ENCODE results near the gene KIRREL3.

The KIRREL3 gene

DNA sequence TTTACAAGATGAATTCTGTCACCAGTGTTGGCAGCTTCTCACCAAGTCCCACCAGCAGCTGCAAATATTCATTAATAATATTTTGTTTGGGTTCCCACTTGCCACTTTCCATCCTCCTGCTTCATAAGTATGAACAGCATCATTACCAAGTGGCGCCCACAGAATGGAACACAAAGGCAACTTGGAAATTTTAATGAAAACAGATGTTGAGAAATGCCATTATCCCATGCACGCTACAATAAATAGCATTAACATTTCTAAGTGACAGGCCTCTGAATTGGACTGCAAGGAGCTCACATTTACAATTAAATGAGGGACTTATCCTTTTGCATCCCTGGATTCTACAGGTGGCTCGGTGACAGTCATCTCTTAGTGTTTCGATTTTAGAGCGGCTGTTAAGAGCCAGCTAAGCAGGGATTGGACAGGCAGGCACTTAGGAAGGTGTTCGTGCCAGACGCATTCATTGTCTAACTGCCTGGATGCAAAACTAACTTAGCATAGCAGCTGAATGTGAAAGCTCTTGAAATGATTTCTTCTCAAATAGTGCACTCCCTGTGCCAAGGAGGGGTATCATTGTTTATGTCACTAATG lies 170.3 kb downstream of the KIRREL3 start:
- DNase-seq (ENCODE audit: low spot score): no peak

DNA sequence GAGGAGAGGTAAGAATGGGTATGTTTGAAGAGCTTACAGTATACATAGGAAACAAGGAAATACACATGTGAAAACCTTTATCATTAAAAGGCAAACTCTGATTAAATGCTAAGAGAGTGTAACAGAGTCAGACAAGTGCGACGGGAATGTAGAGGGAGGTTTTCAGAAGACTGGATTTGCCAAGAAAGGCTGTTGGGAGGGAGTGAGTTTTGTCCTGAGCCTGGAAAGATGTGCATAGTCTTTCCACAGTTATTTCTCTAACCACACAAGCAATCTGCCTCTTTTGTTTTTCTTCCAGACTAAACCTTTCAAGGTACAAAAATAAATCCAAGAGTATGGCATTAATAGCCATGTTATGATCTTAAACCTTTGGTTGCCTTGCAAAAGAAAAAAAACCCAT lies 170.9 kb downstream of the KIRREL3 start:
- no peak for DNase-seq (ENCODE audit: low spot score)

DNA sequence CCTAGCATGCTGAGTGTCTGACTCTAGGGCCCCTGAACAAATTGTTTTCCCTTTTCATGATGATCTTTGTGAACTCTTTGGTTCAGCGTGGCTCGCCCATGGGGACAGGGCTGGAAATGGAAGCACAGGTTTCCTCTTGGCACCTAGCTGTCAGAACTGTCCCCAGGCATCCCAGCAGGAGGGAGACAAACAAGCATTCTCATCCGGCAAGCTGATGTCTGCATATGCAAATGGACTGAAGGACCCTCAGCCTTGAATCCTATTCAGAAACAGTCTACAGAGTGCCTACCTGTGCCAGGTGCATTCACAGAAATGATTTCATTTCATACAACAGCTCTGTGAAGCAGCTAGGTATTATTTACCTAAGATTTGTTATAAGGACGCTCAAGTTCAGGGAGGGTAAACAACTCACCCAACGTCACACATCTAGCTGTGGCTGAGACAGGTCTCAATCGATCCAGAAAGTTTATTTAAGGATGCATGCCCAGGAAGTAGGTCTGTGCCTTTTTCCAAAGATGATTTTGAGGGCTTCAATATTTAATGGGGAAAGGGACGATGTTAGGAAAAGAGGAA lies 176.4 kb downstream of the KIRREL3 start:
- no peak for DNase-seq (ENCODE audit: low spot score)

DNA sequence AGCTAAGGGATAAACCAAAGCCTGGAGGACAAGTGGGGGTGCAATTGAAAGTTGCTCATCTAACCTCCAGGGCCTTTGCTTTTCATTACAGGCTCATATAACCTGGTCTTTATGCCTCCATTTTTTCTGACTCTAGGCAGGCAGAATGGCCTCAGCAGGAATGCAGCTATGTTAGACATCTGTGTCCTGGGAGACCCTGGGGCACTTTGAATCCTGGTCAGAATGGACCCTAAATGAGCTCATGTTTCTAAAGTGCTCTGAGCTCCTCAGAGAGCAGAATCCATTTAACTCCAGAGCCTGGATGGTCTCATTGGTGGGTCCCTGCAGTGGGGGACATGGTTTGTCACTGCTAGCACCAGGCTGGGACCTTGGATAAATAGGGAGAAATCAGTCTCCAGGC lies 177.3 kb downstream of the KIRREL3 start:
- DNase-seq (ENCODE audit: low spot score): no peak

DNA sequence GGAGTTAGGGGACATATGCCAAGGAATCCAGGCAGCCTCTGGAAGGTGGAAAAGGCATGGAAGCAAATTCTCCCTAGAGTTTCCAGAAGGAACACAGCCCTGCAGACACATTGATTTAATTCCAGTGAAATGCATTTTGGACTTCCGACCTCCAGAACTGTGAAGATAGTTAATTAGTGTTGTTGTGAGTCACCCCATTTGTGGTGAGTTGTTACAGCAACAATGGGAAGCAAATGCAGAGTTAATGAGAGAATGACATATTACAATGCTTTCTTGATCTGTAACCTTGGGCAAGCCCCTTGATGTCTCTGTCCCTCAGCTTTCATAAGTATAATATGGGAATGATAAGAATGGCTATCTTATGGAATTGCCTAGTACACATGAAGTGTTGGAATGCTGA lies 178.7 kb downstream of the KIRREL3 start:
- no peak for DNase-seq (ENCODE audit: low spot score)

DNA sequence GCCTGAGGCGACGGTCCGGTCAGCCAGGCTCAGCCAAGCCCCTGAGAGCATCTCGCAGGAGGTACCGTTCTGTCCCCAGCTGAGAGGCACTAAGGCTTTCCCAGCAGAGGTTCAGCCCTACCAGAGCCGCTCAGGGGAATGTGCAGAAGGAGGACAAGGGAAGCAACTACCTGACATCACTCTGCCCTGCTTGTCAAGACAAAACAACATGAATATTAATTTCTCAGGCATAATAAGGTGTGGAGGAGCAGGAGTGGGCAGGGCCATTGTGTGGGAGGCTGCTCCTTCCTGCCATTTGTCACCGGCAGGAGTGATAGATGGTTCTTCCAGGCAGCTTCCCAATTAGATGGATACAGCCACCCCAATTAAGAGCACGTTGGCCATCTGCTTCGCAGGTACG lies 181.4 kb downstream of the KIRREL3 start:
- DNase-seq (ENCODE audit: low spot score): no peak

DNA sequence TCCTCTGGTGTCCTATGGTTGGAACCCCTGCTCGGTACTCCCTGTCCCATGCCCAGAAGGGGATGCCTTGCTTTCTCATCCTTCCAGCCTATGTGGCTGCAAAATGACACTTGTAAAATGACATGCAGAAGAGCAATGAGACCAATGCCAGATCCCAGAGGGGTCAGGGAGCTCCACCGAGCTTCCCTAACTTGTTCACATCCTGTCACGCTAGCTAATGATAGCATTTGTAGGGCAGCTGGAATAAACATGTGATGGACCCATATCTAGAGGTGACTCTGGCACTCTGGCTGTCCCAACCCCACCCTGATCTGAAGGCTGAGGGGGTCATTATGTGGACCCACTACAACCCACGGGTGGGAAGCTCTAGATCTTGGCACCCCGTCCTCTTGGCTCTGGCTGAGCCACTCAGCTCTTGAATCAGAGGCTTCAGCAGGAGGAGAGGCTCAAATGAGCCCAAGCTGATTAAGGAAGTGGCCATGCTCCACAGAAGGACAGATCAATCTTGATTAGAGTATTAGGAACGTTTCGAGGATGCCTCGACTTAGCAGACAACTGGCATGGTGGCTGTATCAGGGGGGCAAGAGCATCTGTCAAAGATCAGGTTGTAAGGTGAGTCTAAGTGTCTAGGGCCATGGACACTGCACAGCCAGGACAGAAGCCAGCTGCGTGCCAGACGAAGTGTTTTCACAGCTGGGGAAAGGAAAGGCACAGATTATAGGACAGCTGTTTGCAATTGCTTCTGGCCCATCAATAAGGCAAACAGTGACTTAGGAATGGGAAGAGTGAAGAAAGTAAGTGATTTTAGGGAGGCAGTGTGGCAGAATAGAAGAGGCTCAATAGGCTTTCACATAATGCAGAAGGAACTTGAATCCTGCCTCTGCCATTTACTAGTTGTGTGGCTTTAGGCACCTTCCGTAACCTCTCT lies 182.8 kb downstream of the KIRREL3 start:
- no peak for DNase-seq (ENCODE audit: low spot score)

DNA sequence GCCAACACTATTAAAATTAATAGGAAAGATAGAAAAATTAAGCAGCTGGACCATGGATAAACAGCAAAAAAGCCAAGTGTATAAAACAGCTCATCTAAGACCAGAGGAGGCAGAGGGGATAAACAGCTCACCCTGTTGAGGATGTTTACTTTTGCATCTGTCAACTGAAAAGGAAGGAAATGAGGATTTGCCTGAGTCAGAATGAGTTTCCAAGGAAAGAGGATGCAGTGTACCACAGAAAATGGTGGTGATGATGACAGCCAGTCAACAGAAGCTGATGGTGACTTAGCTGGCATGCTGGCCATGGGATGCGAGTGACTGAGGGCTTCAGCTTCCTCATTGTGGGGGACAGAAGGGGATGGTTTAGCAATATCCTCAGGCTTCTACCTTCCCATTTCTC lies 183.5 kb downstream of the KIRREL3 start:
- no peak for DNase-seq (ENCODE audit: low spot score)

DNA sequence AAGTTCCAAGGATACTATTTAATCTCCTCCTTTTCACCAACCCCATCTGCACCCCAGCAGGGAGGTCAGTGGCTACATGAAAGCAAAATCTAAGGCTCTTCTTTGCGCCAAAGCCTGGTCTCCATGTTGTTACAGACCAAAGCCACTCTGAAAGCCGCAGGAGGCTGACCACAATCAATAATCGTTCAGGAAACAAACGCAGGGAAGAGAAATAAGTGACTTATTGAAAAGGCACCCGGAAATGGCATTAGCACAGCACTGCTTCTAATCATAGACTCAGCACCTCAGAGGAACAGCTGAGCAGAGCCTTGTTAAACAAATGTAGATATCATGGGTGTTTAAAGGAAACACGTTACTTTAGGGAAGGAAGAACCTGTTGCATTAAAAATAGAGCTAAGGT lies 183.9 kb downstream of the KIRREL3 start:
- no peak for DNase-seq (ENCODE audit: low spot score)

DNA sequence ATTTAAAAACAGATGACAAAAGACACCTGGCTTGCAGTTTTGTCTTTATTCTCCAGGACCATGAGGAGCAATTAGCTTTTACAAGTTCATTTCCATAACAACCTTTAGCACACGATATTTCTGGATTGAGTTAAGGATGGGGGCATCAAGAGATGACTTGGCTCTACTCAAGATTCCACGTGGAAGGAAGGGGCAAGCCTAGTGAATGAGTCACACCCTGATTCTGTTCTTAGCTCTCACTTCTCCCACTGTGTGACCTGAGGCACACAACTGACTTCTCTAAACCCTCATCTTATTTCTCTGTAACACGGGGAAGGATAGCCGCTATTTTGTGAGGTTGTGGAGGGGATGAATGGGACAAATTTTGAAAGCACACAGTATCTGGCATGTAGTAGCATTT lies 185.5 kb downstream of the KIRREL3 start:
- no peak for DNase-seq (ENCODE audit: low spot score)

DNA sequence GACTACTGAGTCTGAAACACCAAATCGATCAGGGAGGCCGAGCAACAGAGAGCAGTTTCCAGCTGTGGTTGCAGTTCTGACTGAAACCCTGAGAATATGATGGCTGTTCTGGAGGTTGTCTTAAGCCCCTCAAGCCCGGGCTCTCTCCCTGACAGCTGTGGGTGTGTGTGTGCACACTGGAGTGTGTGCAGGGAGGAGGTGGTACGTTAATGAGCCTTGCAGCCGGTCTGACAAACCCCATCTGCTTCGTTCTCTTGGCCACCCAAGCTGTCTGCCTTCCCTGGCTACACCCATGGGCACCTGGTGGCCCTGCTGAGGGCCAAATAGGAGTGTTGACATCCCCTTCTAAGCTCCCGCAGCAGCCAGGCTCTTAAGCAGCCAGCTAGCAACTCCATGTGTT lies 189.8 kb downstream of the KIRREL3 start:
- no peak for DNase-seq (ENCODE audit: low spot score)

DNA sequence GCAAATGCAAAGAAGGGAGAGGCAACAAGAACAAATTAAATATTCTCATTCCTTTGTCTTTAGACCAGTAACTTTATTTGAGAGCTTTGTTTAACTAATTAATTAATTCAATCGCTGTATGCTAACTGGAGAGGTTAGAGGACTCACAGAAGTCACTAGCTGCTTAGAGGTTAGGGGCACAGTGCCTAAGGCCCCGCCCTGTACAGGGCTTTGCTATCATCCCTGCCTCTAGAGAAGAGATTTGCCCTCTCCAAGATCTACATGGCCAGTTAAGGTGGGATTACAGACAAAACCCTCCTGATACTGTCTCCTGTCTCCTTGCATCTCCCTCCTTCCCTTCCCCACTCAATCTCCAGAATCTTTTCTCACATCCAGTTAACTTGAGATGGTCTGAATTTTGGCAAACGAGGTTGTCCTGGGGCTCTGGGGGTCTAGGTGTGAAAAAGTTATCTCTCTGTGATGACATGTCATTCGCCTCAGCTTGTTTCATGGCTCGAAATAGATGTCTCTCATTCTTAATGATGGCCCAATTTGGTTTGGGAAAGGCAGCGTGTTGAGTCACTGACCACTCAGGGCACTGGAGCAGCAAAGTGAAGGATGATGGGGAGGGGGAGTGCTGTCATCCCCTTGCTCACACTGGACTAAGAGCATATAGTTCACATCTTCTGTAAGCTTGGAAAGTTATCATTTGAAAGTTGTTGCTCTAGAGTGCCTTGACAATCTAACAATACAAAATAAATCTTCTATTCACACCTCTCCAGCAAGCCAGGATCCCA lies 190.9 kb downstream of the KIRREL3 start:
- DNase-seq (ENCODE audit: low spot score): no peak

DNA sequence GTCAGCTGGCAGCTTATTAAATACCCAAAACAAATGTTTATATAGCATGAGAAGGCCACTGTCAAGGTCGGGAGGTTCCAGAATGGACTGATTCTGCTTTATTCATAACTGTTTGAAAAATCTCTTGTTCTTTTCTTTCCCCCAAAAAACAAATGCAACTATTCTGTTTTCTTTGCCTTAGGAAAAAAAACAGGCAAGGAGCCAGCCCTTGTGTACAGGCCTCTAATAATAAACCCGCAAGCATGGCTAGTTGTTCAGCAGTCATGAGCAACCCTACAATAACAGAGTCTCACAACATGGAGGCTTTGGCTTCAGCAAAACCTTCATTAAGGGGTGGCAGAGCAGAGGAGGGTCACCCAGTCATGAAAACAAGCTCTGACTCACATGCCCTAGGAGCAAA lies 191.7 kb downstream of the KIRREL3 start:
- no peak for DNase-seq (ENCODE audit: low spot score)

DNA sequence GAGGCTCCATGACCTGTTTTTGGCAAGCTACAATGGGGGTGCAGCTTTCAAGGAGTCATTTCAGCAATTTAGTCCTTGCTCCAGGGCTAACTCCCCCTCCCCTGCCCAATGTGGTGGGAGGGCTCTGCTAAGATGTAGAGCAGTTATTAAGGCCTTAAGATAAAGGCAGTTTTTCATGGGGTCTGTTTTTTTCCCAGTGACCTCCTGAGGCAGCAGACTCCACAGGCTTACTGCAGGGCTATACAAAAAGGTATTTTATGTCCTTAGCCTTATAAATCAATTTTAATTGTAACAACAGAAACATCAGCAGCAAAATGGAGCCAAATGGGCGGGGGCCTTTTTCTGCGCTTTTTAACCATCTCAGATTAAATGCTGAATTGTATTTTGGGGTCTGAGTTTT lies 192.3 kb downstream of the KIRREL3 start:
- no peak for DNase-seq (ENCODE audit: low spot score)

DNA sequence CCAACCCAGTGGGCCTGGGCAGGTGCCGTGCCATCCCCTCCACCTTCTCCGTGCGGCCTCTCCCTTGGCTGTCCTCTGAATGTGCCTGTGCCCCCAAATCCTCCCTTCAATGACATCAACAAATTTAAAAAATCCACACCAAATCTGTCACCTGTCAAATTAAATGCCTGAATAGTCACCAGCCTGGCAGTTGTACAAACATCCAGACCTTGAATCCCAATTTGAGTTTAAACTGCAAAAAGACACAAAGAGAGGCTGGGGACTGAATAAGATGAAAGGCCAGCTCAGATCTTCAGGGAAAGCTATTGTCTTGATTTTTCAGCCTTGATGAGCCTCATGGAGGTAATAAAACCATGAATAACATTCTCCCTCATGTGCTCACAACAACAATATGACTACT lies 194.7 kb downstream of the KIRREL3 start:
- DNase-seq (ENCODE audit: low spot score): no peak

DNA sequence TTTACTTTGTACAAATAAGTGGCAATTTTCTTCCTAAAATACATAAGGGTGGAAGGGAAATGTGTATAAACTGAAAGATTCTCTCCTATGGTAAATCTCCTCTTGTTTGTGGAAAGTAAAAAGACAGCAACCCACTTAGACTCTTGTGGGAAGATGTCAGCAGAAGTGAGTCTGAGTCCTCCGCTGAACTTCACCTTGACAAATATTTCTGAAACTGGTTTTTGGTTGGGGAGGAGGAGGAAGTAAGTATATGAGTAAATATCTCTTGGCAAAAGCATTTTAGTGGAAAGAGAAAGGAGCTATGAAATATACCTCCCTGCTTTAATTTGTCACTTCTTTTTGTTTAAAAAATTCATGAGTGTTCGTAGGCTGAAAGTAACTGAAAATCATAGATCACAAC lies 196.2 kb downstream of the KIRREL3 start:
- no peak for DNase-seq (ENCODE audit: low spot score)

DNA sequence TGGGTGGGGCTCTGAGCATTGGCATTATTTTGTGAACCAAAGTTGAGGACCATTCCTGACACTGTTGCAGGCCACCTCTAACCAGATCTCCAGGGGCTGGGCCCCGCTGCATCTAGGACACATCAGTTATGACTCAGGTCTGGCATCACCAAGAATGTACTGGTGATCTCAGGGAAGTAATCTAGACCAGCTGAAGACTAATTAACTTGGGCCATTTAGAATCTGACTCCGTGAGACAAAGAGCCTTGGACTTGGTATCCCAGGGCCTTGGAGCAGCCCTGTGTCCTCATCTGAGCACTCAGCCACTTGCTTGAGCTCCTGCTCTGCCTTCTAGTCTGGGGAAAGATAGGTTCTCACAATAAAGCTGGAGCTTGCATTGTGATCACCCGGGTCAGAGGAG lies 200.6 kb downstream of the KIRREL3 start:
- DNase-seq (ENCODE audit: low spot score): no peak

DNA sequence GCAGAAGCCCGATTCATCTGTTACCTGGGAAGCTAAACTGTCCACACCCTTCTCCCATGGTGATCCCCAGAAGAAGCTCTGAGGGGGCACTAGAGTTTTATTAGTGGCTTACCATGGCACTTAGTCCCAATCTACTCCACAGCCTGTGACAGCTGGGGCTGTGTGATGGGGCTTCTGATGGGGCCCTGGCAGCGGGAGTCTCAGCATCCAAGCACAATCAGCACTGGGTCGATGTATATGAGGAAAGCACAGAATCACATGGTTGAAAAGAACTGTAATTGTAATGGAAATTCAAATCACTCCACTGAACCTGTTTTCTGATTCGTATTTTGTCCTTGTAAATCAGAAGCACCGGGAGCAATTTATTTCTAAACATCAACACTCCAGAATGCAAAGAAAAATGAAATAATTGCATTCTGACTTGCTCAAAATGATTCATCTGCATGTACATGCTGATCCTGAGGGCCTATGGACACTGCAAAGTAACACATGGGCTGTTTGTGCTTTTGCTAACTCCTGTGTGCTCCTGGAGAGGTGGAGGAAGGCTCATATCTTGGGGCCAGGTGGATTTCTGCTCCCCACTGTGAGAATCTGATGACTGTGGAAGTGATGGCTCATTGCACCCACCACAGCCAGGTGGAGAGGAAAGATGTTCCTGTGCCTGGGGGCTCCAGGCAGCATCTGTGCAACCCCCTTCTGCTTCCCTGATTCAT lies 203.0 kb downstream of the KIRREL3 start:
- no peak for DNase-seq (ENCODE audit: low spot score)

DNA sequence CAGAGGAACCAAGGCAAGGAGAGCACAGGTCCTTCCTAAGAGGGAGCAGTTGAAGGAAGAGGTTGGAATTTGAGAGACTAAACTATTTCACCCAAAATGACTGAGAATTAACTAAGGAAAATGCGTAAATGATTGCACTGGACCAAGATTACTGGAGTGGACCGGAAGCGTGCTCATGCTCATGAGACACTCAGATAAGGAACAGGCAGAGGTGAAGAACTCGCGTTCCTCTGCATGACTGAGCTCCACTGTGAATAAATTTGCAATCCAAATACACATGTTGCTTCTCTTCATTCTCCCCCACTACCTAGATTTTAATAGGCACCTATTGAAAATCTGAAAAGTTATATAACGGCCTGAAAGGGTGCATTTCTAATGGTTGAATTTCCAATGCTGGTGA lies 207.0 kb downstream of the KIRREL3 start:
- DNase-seq (ENCODE audit: low spot score): no peak

DNA sequence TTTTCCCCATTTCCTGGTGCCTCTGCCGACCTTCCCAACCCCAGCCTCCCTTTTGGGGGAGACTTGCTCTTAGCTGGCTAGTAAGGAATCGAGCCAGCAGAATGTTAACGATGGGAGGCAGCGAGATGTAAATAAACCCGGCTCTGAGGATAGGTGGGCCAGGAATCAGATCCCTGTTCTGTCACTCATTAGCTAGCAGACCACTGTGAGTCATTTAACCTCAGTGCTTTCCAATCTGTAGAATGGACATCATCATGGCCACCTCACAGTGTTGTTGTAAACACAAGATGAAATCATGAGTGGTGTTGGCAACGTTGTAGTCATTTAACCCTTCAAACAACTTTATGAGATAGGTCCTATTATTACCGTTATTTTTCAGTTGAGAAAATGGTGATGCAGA lies 208.6 kb downstream of the KIRREL3 start:
- DNase-seq (ENCODE audit: low spot score): no peak

DNA sequence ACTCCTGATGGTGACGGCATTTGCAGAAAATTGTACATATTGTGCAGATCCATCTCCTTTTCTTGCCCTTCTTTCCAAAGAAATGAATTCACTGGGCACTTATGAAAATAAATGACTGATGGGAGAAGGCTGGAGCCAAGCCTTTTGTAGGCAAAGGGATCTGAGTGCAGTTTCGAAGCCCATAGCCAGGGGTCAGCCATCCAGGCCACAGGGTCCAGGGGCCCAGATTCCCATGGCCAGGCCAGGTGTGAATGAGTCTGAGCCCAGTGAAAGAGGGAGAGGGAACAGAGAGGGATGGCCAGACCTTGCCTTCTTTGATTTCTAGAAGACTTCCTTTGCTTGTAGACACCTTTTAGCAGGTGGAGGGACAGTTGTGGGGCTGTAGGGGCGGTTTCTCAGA lies 209.1 kb downstream of the KIRREL3 start:
- DNase-seq (ENCODE audit: low spot score): no peak

DNA sequence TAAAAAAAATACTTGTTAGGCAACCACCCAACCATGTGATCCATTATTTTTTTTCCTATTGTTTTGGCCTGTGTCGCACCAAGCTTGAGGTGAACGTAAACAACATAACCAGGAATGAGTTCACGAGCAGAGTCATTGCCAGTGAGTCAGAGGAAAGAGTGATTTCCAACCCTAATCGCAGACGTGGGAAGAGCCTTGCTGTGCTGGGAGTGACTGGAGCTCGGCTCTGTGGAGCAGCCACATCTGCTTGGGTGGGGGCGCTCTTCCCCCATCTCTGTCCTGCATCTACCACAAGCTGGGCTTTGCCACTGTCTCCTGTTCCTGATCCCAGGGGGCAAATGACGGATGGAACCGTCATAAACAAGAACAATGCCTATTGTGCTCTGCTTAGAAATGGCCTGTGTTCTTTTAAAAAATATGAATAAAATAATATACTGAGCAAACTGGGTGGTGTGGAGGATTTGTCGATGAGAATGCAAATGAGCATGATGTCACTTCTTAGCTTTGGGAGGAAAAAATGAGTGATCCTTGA lies 210.0 kb downstream of the KIRREL3 start:
- DNase-seq (ENCODE audit: low spot score): no peak
